GM12892 (cell line): ENCODE measurements around the gene ISLR.

Experiments used
- POLR2A ChIP-seq: IDR thresholded peaks from 2 replicates; pipeline ENCODE4 v1.6.1; 2011; ENCODE audit warnings: low read depth, low read length, control low read depth
- POLR2AphosphoS5 ChIP-seq: IDR thresholded peaks from 2 replicates; pipeline ENCODE4 v1.6.1; 2011; ENCODE audit warnings: low read depth, low read length, control low read depth
- TAF1 ChIP-seq: IDR thresholded peaks from 2 replicates; pipeline ENCODE4 v1.6.1; 2011; ENCODE audit warnings: low read depth, mild to moderate bottlenecking, control low read depth, low read length, borderline replicate concordance

- TF ChIP-seq POLR2A (no peak), POLR2AphosphoS5 (no peak), TAF1 (no peak)
Observed at GRCh38 chr15:74176262-74177214, 3.0 kb downstream of the ISLR start.
